ENCODE results near the gene FAM25A.
A peak's percentile ranks its signal among the peaks of the same experiment; 100 is the strongest.
"Not testable (repeated sequence)": the region's sequence is repeated elsewhere in the genome, so short reads cannot be mapped to it uniquely, and the experiment has no call there.

Gene FAM25A

GRCh38 chr10:87020056-87020455, at the start of gene FAM25A:
Gene FAM25A (plus strand): TSS chr10:87020294. CDS start chr10:87020325, 31 bp downstream.
- not testable (repeated sequence) for DNase-seq

DNA sequence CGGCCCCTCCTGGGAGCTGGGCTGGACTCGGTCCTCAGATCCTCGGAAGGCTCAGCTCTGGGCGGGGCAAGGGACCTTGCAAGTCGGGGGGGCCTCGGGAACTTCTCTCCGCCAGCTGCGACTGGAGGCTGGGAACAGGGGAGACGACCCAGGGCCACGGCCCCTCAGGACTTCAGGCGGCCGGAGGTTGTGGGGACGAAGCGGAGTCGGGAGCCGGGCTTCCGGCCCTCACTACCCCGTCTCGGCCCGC, 49.2 kb upstream of the FAM25A start:
- no peak for DNase-seq

GRCh38 chr10:86971232-86971991, 48.7 kb upstream of the FAM25A start:
- peak; percentile 91 for DNase-seq

DNA sequence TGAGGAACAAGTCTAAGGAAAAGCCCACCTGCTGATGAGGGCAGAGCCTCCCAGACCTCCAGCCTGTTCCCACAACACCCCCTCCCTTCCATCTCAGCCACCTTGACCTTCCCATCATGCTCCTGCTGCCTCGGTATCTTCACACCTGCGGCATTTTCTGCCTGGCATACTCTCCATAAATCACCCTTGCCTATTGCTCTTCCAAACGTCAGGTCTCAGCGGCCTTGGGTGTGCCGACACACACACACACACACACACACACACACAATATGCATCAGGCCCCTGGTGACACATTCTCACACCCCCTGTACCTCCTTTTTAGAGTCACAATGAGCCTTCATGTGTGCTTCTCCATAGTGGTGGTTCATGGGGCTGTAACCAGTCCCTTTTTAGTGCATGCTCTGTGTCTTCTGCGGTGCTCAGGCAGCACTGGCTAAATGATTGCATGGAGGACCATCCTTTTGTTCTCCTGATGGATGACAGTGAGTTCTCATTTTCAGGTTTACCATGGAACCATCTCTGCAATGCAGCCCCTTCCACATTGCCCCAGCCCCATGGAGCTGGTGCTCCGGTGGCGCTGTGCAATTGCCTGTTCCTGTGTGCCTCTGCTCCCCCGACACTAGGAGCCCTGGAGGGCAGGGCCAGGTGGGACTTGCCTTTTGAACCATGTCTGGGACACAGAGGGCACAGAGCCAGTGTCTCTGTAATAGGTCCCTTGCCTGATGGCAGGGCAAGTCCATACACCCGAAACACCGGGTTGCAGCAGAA, 47.3 kb upstream of the FAM25A start:
- no peak for DNase-seq

DNA sequence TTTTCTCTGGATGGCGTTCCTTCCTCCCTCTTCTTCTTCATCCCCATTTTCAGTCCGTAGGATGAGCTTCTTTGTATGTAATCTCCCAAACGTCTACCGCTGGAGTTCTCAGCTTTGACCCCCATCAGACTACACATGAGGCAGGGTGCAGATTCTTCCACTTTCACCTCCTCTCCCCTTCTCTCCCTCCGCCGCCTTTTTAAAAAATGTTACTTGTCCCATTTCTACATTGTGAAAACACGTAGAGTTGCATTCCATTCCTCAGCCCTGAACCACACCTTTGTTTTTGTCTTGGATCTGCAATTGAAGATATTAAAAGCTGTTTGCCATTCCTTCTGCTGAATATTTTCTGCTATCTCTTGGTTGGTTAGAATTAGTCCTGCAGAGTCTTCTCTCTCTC, 45.6 kb upstream of the FAM25A start:
- DNase-seq, result no peak

GRCh38 chr10:86976362-86977056, 43.6 kb upstream of the FAM25A start:
- no peak for DNase-seq

GRCh38 chr10:86978457-86978856, 41.6 kb upstream of the FAM25A start:
- not testable (repeated sequence) for DNase-seq

GRCh38 chr10:86979296-86979818, 40.7 kb upstream of the FAM25A start:
- no peak for DNase-seq

- DNase-seq, result no peak
These were observed 40.1 kb upstream of the FAM25A start for GRCh38 chr10:86979977-86980448.

GRCh38 chr10:86981020-86981419, 39.1 kb upstream of the FAM25A start:
- not testable (repeated sequence) for DNase-seq

GRCh38 chr10:86981716-86982115, 38.4 kb upstream of the FAM25A start:
- no peak for DNase-seq

DNA sequence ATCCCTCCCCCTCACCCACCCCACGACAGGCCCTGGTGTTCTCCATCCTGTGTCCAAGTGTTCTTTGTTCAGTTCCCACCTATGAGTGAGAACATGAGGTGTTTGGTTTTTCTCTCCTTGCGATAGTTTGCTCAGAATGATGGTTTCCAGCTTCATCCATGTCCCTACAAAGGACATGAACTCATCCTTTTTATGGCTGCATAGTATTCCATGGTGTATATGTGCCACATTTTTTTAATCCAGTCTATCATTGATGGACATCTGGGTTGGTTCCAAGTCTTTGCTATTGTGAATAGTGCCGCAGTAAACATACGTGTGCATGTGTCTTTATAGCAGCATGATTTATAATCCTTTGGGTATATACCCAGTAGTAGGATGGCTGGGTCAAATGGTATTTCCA, 35.6 kb upstream of the FAM25A start:
- DNase-seq, result not testable (repeated sequence)

DNA sequence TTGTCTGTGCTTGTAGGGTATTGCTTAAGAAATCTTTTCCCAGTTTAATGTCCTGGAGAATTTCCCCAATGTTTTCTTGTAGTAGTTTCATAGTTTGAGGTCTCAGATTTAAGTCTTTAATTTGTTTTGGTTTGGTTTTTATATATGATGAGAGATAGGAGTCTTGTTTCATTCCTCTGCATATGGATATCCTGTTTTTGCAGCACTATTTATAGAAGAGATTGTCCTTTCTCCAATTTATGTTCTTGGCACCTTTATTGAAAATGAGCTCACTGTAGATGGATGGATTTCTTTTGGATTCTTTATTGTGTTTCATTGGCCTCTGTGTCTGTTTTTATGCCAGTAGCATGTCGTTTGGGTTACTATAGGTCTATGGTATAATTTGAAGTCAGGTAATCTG, 31.6 kb upstream of the FAM25A start:
- no peak for DNase-seq

GRCh38 chr10:86991362-86991761, 28.7 kb upstream of the FAM25A start:
- not testable (repeated sequence) for DNase-seq

- DNase-seq, result no peak
These were observed 27.6 kb upstream of the FAM25A start for GRCh38 chr10:86992456-86992855.

DNA sequence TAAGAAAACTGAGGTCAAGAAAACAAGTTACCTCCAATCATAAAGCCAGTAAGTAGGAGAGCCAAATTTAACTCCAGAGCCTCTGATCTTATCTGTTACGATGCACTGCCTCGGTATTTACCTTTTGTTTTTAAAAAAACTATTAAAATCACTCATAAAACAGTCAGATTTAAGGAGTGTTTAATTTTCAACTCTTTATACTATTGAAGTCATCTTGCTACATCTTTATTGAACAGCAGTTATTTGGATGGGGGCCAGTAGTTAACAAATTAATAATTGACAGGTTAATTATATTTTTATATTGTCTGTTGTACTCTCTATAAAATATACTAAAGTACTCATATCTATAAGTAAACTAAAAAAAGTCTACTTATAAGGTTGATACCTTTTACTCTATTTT, 27.2 kb upstream of the FAM25A start:
- DNase-seq, result no peak

- DNase-seq, result not testable (repeated sequence)
These were observed 20.2 kb upstream of the FAM25A start for GRCh38 chr10:86999802-87000403.

DNA sequence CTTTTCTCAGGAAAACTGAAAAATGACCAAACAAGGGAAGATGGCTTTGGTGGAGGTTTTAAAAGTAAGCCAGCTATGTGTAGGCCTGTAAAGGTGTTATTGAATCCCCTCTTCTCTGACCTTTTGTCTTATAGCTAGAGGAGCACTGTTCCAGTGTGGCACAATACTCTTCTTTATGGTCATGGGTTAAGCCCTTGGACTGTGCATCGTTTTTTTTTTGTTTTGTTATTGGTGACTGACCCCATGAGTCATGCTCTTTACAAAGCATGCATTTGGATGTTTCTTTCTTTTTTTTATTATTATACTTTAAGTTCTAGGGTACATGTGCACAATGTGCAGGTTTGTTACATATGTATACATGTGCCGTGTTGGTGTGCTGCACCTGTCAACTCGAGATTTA, 19.6 kb upstream of the FAM25A start:
- no peak for DNase-seq

DNA sequence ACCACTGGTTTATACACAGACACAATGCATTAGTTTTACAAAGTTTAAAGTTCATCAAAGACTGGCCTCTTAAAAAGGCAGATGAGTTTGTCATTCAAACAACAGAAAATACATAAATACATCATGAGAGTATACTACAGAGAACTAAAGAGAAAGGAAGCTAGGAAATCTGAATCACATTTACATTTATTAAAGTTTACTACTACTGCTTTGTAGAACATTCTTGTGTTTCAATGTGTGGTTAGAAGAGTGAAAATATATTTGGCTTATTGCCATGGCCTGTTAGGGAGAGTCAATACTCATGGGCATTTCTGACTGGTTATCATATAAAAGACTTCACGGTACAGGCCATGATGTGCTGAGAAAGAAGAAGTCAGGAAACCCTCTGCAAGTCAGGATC, 13.0 kb upstream of the FAM25A start:
- DNase-seq, result not testable (repeated sequence)

DNA sequence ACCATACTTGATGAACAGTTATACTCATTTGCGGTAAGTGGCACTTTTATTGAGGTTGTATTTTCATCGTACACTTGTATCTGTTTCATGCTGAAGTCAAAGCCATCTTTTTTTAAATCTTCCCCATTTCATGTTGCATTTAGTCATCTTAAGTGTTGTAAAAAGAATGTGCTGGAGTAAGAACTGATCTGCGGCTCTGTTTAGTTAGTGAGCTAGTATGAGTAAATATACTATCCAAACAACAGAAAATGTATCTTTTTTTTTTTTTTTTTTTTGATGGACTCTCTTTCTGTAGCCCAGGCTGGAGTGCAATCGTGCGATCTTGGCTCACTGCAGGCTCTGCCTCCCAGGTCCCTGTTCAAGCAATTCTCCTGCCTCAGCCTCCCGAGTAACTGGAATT, 12.4 kb upstream of the FAM25A start:
- DNase-seq, result not testable (repeated sequence)

GRCh38 chr10:87008303-87008702, 11.8 kb upstream of the FAM25A start:
- DNase-seq, result not testable (repeated sequence)

- not testable (repeated sequence) for DNase-seq
These were observed 10.9 kb upstream of the FAM25A start for GRCh38 chr10:87009134-87009696.

GRCh38 chr10:87013528-87013927, 6.6 kb upstream of the FAM25A start:
- not testable (repeated sequence) for DNase-seq
